MCF 10A (cell line): ENCODE data around the gene DMRTB1. TPM values are rescaled to one million over a fixed set of nuclear protein-coding genes. Genes with fewer than 3 reads are reported as not detected.

Source experiments
- BruUV-seq: library from RNA; stranded (reverse); fragments of 400-500 nt; replicated peaks from 2 replicates; lab custom pipeline; 2021; lab: Mats Ljungman, UMichigan
- CTCF ChIA-PET: fragments of 300-600 bp; sonication (Branson Sonifier 250); formaldehyde crosslinking; extraction: SDS; loops from one replicate; lab custom pipeline; 2021; ENCODE audit warnings: antibody characterized with exemption, inconsistent platforms; lab: Yijun Ruan, JAX
- POLR2A ChIA-PET: fragments of 300-600, 350-650 bp; sonication (Branson Sonifier 250); formaldehyde crosslinking; extraction: SDS; loops from one replicate; lab custom pipeline; 2020; ENCODE audit warnings: antibody characterized with exemption, inconsistent platforms; lab: Yijun Ruan, JAX
- DNase-seq: peaks from one replicate; pipeline ENCODE4 v3.0.0-alpha.2; 2018; ENCODE audit not compliant: unreplicated experiment
- H3K27ac Mint-ChIP-seq: one replicate; pipeline ENCODE4 v1.8.0; 2022; ENCODE audit warnings: mild to moderate bottlenecking, low read depth, mixed read lengths; ENCODE audit not compliant: unreplicated experiment
- H3K27me3 Mint-ChIP-seq: one replicate; pipeline ENCODE4 v1.8.0; 2022; ENCODE audit warnings: mixed read lengths; ENCODE audit not compliant: insufficient read depth, unreplicated experiment
- H3K36me3 Mint-ChIP-seq: one replicate; pipeline ENCODE4 v1.8.0; 2022; ENCODE audit warnings: mild to moderate bottlenecking, moderate library complexity, mixed read lengths; ENCODE audit not compliant: insufficient read depth, unreplicated experiment
- H3K4me1 Mint-ChIP-seq: one replicate; pipeline ENCODE4 v1.8.0; 2022; ENCODE audit warnings: mixed read lengths; ENCODE audit not compliant: insufficient read depth, unreplicated experiment
- H3K4me3 Mint-ChIP-seq: one replicate; pipeline ENCODE4 v1.8.0; 2022; ENCODE audit warnings: mild to moderate bottlenecking, moderate library complexity, mixed read lengths; ENCODE audit not compliant: unreplicated experiment
- H3K9me3 Mint-ChIP-seq: one replicate; pipeline ENCODE4 v1.8.0; 2022; ENCODE audit warnings: mixed read lengths; ENCODE audit not compliant: unreplicated experiment
- intact Hi-C: fragments of 100-400 bp; cut with micrococcal nuclease; formaldehyde crosslinking; loops from 2 replicates; pipeline ENCODE4 v1.14.1; 2022
- total RNA-seq: library from RNA; stranded (reverse); gene quantifications from 2 replicates; pipeline ENCODE4 v1.2.3, GENCODE V29; 2022
- TF ChIP-seq, protein P1 (sequence below): fragments of 200-600 bp; IDR thresholded peaks from one replicate; pipeline ENCODE4 v1.8.0; 2022; ENCODE audit warnings: antibody characterized with exemption, mild to moderate bottlenecking; ENCODE audit not compliant: unreplicated experiment

Gene DMRTB1
- total RNA-seq, 1 experiment from 2014 or later: not detected

DNA sequence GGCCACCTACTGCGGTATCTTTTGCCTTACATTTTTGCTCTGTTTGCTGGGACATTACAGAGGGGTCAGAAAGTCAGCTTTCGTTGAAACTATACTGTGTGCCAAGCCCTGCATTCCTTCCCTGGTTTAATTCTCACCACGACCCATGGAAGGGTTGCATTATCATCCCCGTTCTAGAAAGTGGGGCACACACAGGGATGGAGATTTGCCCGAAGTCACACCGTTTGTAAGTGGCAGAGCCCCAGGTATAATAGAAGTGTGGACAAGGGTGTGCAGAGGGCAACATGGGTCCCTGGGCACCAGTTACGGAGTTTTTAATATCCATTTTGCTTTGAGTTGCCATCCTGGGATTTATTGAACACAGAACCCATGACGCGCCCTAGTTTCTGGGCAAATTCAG is 11.8 kb downstream of the DMRTB1 start:
- H3K27me3 Mint-ChIP-seq: peaks cover 13% of the 10 kb centered on the region

GRCh38 chr1:53473463-53473862 is 14.3 kb downstream of the DMRTB1 start:
- TF ChIP-seq, protein P1, sequence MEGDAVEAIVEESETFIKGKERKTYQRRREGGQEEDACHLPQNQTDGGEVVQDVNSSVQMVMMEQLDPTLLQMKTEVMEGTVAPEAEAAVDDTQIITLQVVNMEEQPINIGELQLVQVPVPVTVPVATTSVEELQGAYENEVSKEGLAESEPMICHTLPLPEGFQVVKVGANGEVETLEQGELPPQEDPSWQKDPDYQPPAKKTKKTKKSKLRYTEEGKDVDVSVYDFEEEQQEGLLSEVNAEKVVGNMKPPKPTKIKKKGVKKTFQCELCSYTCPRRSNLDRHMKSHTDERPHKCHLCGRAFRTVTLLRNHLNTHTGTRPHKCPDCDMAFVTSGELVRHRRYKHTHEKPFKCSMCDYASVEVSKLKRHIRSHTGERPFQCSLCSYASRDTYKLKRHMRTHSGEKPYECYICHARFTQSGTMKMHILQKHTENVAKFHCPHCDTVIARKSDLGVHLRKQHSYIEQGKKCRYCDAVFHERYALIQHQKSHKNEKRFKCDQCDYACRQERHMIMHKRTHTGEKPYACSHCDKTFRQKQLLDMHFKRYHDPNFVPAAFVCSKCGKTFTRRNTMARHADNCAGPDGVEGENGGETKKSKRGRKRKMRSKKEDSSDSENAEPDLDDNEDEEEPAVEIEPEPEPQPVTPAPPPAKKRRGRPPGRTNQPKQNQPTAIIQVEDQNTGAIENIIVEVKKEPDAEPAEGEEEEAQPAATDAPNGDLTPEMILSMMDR: peak; percentile 11
- DNase-seq: no peak
- BruUV-seq: no TSS peak
- Mint-ChIP-seq H3K27ac (no peak overlapping the region), H3K27me3 (peaks cover 28% of the 10 kb centered on the region), H3K9me3 (no peaks in the 10 kb centered on the region), H3K36me3 (no peaks in the 10 kb centered on the region), H3K4me3 (no peak overlapping the region), H3K4me1 (no peaks in the 10 kb centered on the region)
- ChIA-PET CTCF (interaction anchor here (0.6 to 1.9 kb wide), 3 partner anchors 20 to 207 kb away, joined by 3 to 5 read pairs (median 3); no protein-coding TSS in a partner anchor), POLR2A (interaction anchor here (1.5 kb wide), 1 partner anchor 13 kb away, joined by 4 read pairs; no protein-coding TSS in a partner anchor)
- intact Hi-C loops: no loop called here

More for the DNA sequence above, 11.8 kb downstream of the DMRTB1 start:
- H3K36me3 Mint-ChIP-seq: no peaks in the 10 kb centered on the region
- TF ChIP-seq, protein P1: no peak
- H3K4me1 Mint-ChIP-seq: no peaks in the 10 kb centered on the region
- no peak overlapping the region for H3K4me3 Mint-ChIP-seq
- POLR2A ChIA-PET: no interaction called here
- no TSS peak for BruUV-seq
- no peaks in the 10 kb centered on the region for H3K9me3 Mint-ChIP-seq
- CTCF ChIA-PET: no interaction called here
- no peak overlapping the region for H3K27ac Mint-ChIP-seq
- no peak for DNase-seq
- intact Hi-C loops: no loop called here

- peaks cover 28% of the 10 kb centered on the region for H3K27me3 Mint-ChIP-seq
- DNase-seq: no peak
Measured at GRCh38 chr1:53475664-53476063, 16.5 kb downstream of the DMRTB1 start.

DNA sequence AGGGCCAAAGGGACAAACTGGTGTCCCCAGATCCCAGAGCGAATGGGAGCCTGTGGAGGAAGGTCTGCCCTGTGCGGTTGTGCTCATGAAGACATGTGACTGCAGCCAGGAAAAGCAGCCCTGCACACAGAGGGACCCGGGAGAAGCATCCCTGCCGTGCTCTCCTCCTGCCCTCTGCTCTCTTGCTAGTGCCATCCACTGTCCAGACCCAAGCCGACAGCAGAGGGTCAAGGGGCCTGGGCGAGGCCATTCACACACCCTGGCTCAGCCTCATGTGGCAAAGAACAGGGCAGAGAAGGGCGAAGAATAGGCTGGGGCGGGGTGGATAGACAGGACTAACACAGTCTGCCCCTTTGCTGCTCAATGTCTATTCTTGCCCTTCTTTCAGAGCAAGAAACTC is 17.4 kb downstream of the DMRTB1 start:
- Mint-ChIP-seq H3K4me3 (no peak overlapping the region), H3K27me3 (peaks cover 28% of the 10 kb centered on the region), H3K4me1 (no peaks in the 10 kb centered on the region), H3K36me3 (no peaks in the 10 kb centered on the region), H3K27ac (no peak overlapping the region), H3K9me3 (no peaks in the 10 kb centered on the region)
- intact Hi-C loops: no loop called here
- ChIA-PET POLR2A (no interaction called here), CTCF (no interaction called here)
- no TSS peak for BruUV-seq
- DNase-seq: no peak
- TF ChIP-seq, protein P1: no peak

More at GRCh38 chr1:53475664-53476063, 16.5 kb downstream of the DMRTB1 start:
- no peaks in the 10 kb centered on the region for H3K36me3 Mint-ChIP-seq
- TF ChIP-seq, protein P1: no peak
- intact Hi-C loops: no loop called here
- BruUV-seq: no TSS peak
- no peaks in the 10 kb centered on the region for H3K9me3 Mint-ChIP-seq
- ChIA-PET POLR2A (no interaction called here), CTCF (interaction anchor here (0.6 to 1.3 kb wide), 3 partner anchors 9 to 364 kb away, joined by 3 to 4 read pairs (median 3); no protein-coding TSS in a partner anchor)
- no peak overlapping the region for H3K27ac Mint-ChIP-seq
- no peaks in the 10 kb centered on the region for H3K4me1 Mint-ChIP-seq
- H3K4me3 Mint-ChIP-seq: no peak overlapping the region
